A673 (cell line): ENCODE measurements around the gene SPTBN2. TPM values are rescaled to one million over a fixed set of nuclear protein-coding genes. Genes with fewer than 3 reads are reported as not detected.

Experiments
- BruUV-seq: library from RNA; stranded (reverse); fragments of 400-500 nt; replicated peaks from 2 replicates; lab custom pipeline; 2021; lab: Mats Ljungman, UMichigan
- CTCF ChIA-PET: fragments of 300-600 bp; sonication (Branson Sonifier 250); formaldehyde crosslinking; loops from one replicate; lab custom pipeline; 2022; ENCODE audit warnings: antibody characterized with exemption; lab: Charles Lee
- POLR2A ChIA-PET: fragments of 300-600 bp; sonication (Branson Sonifier 250); formaldehyde crosslinking; loops from one replicate; lab custom pipeline; 2022; ENCODE audit warnings: antibody characterized with exemption; ENCODE audit not compliant: low non-redundant PET; lab: Charles Lee
- DNase-seq: peaks from one replicate; pipeline ENCODE4 v3.0.0-alpha.2; 2015; ENCODE audit warnings: low spot score
- H3K27ac ChIP-seq: fragments of 200-600 bp; sonication (generic); 2 replicates; pipeline ENCODE4 v1.5.1; 2016; ENCODE audit warnings: mixed run types, low read depth, mild to moderate bottlenecking, mixed read lengths, antibody characterized with exemption, low read length; ENCODE audit not compliant: poor library complexity, severe bottlenecking
- H3K27me3 ChIP-seq: fragments of 200-600 bp; sonication (generic); replicated peaks from 2 replicates; pipeline ENCODE4 v1.6.1; 2017; ENCODE audit warnings: mixed run types, low read depth, mild to moderate bottlenecking, mixed read lengths, antibody characterized with exemption, low read length; ENCODE audit not compliant: insufficient read depth, poor library complexity
- H3K36me3 ChIP-seq: fragments of 200-600 bp; sonication (generic); 2 replicates; pipeline ENCODE4 v1.6.1; 2016; ENCODE audit warnings: mixed run types, mild to moderate bottlenecking, mixed read lengths, antibody characterized with exemption, low read length; ENCODE audit not compliant: insufficient read depth, poor library complexity, severe bottlenecking
- H3K4me1 ChIP-seq: fragments of 200-600 bp; sonication (generic); 2 replicates; pipeline ENCODE4 v1.6.1; 2017; ENCODE audit warnings: mixed run types, mild to moderate bottlenecking, mixed read lengths, antibody characterized with exemption, low read length; ENCODE audit not compliant: insufficient read depth, poor library complexity, severe bottlenecking
- H3K4me3 ChIP-seq: fragments of 200-600 bp; sonication (generic); 2 replicates; pipeline ENCODE4 v1.5.1; 2016; ENCODE audit warnings: low read depth, mixed run types, mild to moderate bottlenecking, mixed read lengths, low read length; ENCODE audit not compliant: poor library complexity, severe bottlenecking
- H3K9me3 ChIP-seq: fragments of 200-600 bp; sonication (generic); 2 replicates; pipeline ENCODE4 v1.6.1; 2016; ENCODE audit warnings: mixed run types, low read depth, mild to moderate bottlenecking, mixed read lengths, antibody characterized with exemption, low read length; ENCODE audit not compliant: poor library complexity, severe bottlenecking
- CTCF ChIP-seq: fragments of 300-800, 200-600 bp; sonication (generic); conservative IDR thresholded peaks from 2 replicates; pipeline ENCODE4 v1.5.1; 2017; ENCODE audit warnings: low read depth, mild to moderate bottlenecking, antibody characterized with exemption, low read length, moderate library complexity, mixed read lengths
- EZH2 ChIP-seq: fragments of 200-600 bp; sonication (generic); IDR thresholded peaks from 2 replicates; pipeline ENCODE4 v1.6.1; 2017; ENCODE audit warnings: borderline replicate concordance, low read depth, mild to moderate bottlenecking, mixed read lengths, antibody characterized with exemption, low read length; ENCODE audit not compliant: poor library complexity, severe bottlenecking
- intact Hi-C: fragments of 100-400 bp; cut with micrococcal nuclease; formaldehyde crosslinking; loops from one replicate; pipeline ENCODE4 v1.10.0; 2022; ENCODE audit not compliant: unreplicated experiment
- total RNA-seq: library from RNA; stranded (reverse); gene quantifications from 2 replicates; pipeline ENCODE4 v1.2.3, GENCODE V29; 2021

Gene SPTBN2
- total RNA-seq, 1 experiment from 2014 or later, result 21.1 TPM

- H3K4me3 ChIP-seq, result no peak overlapping the region
- H3K36me3 ChIP-seq, result peaks cover 9% of the 10 kb centered on the region
- no peaks in the 10 kb centered on the region for H3K9me3 ChIP-seq
- no peak overlapping the region for H3K27ac ChIP-seq
- CTCF ChIA-PET, result no interaction called here
- no peaks in the 10 kb centered on the region for H3K4me1 ChIP-seq
- no peak for DNase-seq
- BruUV-seq, result no TSS peak
- POLR2A ChIA-PET, result interaction anchor here (0.6 kb wide), 1 partner anchor 358 kb away, joined by 3 read pairs; no protein-coding TSS in a partner anchor
- no peak for TF ChIP-seq EZH2
- no peak for TF ChIP-seq CTCF
- intact Hi-C loops, result no loop called here
- no peaks in the 10 kb centered on the region for H3K27me3 ChIP-seq
Observed at GRCh38 chr11:66705587-66706335, 23.3 kb downstream of the SPTBN2 start.

GRCh38 chr11:66704659-66705360, 24.2 kb downstream of the SPTBN2 start:
- H3K4me1 ChIP-seq, result no peaks in the 10 kb centered on the region
- no peaks in the 10 kb centered on the region for H3K27me3 ChIP-seq
- no peak for DNase-seq
- intact Hi-C loops, result no loop called here
- no TSS peak for BruUV-seq
- peaks cover 9% of the 10 kb centered on the region for H3K36me3 ChIP-seq
- no peak overlapping the region for H3K27ac ChIP-seq
- ChIA-PET POLR2A (no interaction called here), CTCF (no interaction called here)
- H3K4me3 ChIP-seq, result no peak overlapping the region
- no peaks in the 10 kb centered on the region for H3K9me3 ChIP-seq
- TF ChIP-seq CTCF (no peak), EZH2 (no peak)

GRCh38 chr11:66701432-66702240, 27.4 kb downstream of the SPTBN2 start:
- H3K9me3 ChIP-seq, result no peaks in the 10 kb centered on the region

More at GRCh38 chr11:66701432-66702240, 27.4 kb downstream of the SPTBN2 start:
- intact Hi-C loops, result no loop called here
- ChIA-PET POLR2A (no interaction called here), CTCF (no interaction called here)
- no TSS peak for BruUV-seq
- DNase-seq, result no peak
- no peaks in the 10 kb centered on the region for H3K4me1 ChIP-seq
- no peak for TF ChIP-seq EZH2
- TF ChIP-seq CTCF, result no peak
- H3K36me3 ChIP-seq, result peaks cover 9% of the 10 kb centered on the region
- no peak overlapping the region for H3K27ac ChIP-seq
- no peak overlapping the region for H3K4me3 ChIP-seq
- H3K27me3 ChIP-seq, result no peaks in the 10 kb centered on the region
